ENCODE measurements around the gene TMX2. TPM values are rescaled to one million over a fixed set of nuclear protein-coding genes. Genes with fewer than 3 reads are reported as not detected.
A peak's percentile ranks its signal among the peaks of the same experiment; 100 is the strongest.
"Not testable (repeated sequence)": the region's sequence is repeated elsewhere in the genome, so short reads cannot be mapped to it uniquely, and the experiment has no call there.

TMX2 gene
- total RNA-seq, 1 donor from 2014 or later, result 51.0 TPM

- Mint-ChIP-seq H3K36me3 (ENCODE audit: low read depth, unreplicated experiment) (peaks cover 30% of the 10 kb centered on the region), H3K27me3 (ENCODE audit: unreplicated experiment) (no peaks in the 10 kb centered on the region), H3K4me3 (ENCODE audit: unreplicated experiment) (no peak overlapping the region), H3K27ac (ENCODE audit: unreplicated experiment) (no peak overlapping the region), H3K9me3 (ENCODE audit: unreplicated experiment) (no peaks in the 10 kb centered on the region), H3K4me1 (ENCODE audit: unreplicated experiment) (peaks cover 6% of the 10 kb centered on the region)
- no peak for DNase-seq (ENCODE audit: low spot score)
- TF ChIP-seq CTCF (IDR thresholded peaks at IDR 0.05; ENCODE audit: unreplicated experiment), result no peak
Observed at GRCh38 chr11:57680552-57680874, 31.9 kb upstream of the TMX2 start.

GRCh38 chr11:57681168-57681567 lies 31.2 kb upstream of the TMX2 start:
- H3K36me3 Mint-ChIP-seq (ENCODE audit: low read depth, unreplicated experiment), result peaks cover 30% of the 10 kb centered on the region

GRCh38 chr11:57690474-57690873 lies 21.9 kb upstream of the TMX2 start:
- not testable (repeated sequence) for DNase-seq (ENCODE audit: low spot score); H3K4me1 Mint-ChIP-seq (ENCODE audit: unreplicated experiment); H3K27me3 Mint-ChIP-seq (ENCODE audit: unreplicated experiment); H3K9me3 Mint-ChIP-seq (ENCODE audit: unreplicated experiment); H3K27ac Mint-ChIP-seq (ENCODE audit: unreplicated experiment)
- peaks cover 36% of the 10 kb centered on the region for H3K36me3 Mint-ChIP-seq (ENCODE audit: low read depth, unreplicated experiment)
- peak overlapping the region; percentile 33 for H3K4me3 Mint-ChIP-seq (ENCODE audit: unreplicated experiment)

More at GRCh38 chr11:57681168-57681567, 31.2 kb upstream of the TMX2 start:
- H3K4me1 Mint-ChIP-seq (ENCODE audit: unreplicated experiment), result peaks cover 2% of the 10 kb centered on the region
- H3K27ac Mint-ChIP-seq (ENCODE audit: unreplicated experiment), result no peak overlapping the region
- TF ChIP-seq CTCF (IDR thresholded peaks at IDR 0.05; ENCODE audit: unreplicated experiment), result no peak
- DNase-seq (ENCODE audit: low spot score), result no peak
- no peak overlapping the region for H3K4me3 Mint-ChIP-seq (ENCODE audit: unreplicated experiment)
- H3K9me3 Mint-ChIP-seq (ENCODE audit: unreplicated experiment), result no peaks in the 10 kb centered on the region
- no peaks in the 10 kb centered on the region for H3K27me3 Mint-ChIP-seq (ENCODE audit: unreplicated experiment)

GRCh38 chr11:57698843-57699365 lies 13.5 kb upstream of the TMX2 start:
- no peak for TF ChIP-seq CTCF (IDR thresholded peaks at IDR 0.05; ENCODE audit: unreplicated experiment)
- H3K4me1 Mint-ChIP-seq (ENCODE audit: unreplicated experiment), result no peaks in the 10 kb centered on the region
- no peaks in the 10 kb centered on the region for H3K27me3 Mint-ChIP-seq (ENCODE audit: unreplicated experiment)
- H3K9me3 Mint-ChIP-seq (ENCODE audit: unreplicated experiment), result no peaks in the 10 kb centered on the region
- H3K4me3 Mint-ChIP-seq (ENCODE audit: unreplicated experiment), result no peak overlapping the region
- H3K36me3 Mint-ChIP-seq (ENCODE audit: low read depth, unreplicated experiment), result peaks cover 41% of the 10 kb centered on the region
- no peak for DNase-seq (ENCODE audit: low spot score)
- no peak overlapping the region for H3K27ac Mint-ChIP-seq (ENCODE audit: unreplicated experiment)

GRCh38 chr11:57699813-57700212 lies 12.6 kb upstream of the TMX2 start:
- TF ChIP-seq CTCF (IDR thresholded peaks at IDR 0.05; ENCODE audit: unreplicated experiment), result no peak
- H3K27me3 Mint-ChIP-seq (ENCODE audit: unreplicated experiment), result no peaks in the 10 kb centered on the region
- H3K4me3 Mint-ChIP-seq (ENCODE audit: unreplicated experiment), result no peak overlapping the region
- peaks cover 46% of the 10 kb centered on the region for H3K36me3 Mint-ChIP-seq (ENCODE audit: low read depth, unreplicated experiment)
- H3K4me1 Mint-ChIP-seq (ENCODE audit: unreplicated experiment), result no peaks in the 10 kb centered on the region
- no peaks in the 10 kb centered on the region for H3K9me3 Mint-ChIP-seq (ENCODE audit: unreplicated experiment)
- DNase-seq (ENCODE audit: low spot score), result no peak
- no peak overlapping the region for H3K27ac Mint-ChIP-seq (ENCODE audit: unreplicated experiment)

All from endothelial cell (in vitro differentiated cells).